Activated CD4-positive, alpha-beta T cell treated with anti-CD3 and anti-CD28 coated beads, Interleukin-2, amount 50 U/mL, for 1 hour (primary cell): Measurements from ENCODE around the gene PROKR1.
A peak's percentile ranks its signal among the peaks of the same experiment; 100 is the strongest.
"Not testable (repeated sequence)": the region's sequence is repeated elsewhere in the genome, so short reads cannot be mapped to it uniquely, and the experiment has no call there.

Experiments used
- DNase-seq: peaks from one replicate; pipeline ENCODE4 v3.0.0-alpha.2; 2020

The PROKR1 gene

GRCh38 chr2:68659081-68659480 lies 15.7 kb downstream of the PROKR1 start:
- DNase-seq = no peak

- no peak for DNase-seq
Observed at GRCh38 chr2:68660658-68661057, 17.3 kb downstream of the PROKR1 start.

- DNase-seq = no peak
Observed at GRCh38 chr2:68662466-68662865, 19.1 kb downstream of the PROKR1 start.

GRCh38 chr2:68663371-68664156 lies 20.2 kb downstream of the PROKR1 start:
- DNase-seq = no peak

- no peak for DNase-seq
Observed at GRCh38 chr2:68667371-68667770, 24.0 kb downstream of the PROKR1 start.

GRCh38 chr2:68669651-68670050 lies 26.3 kb downstream of the PROKR1 start:
- no peak for DNase-seq

GRCh38 chr2:68671961-68672360 lies 28.6 kb downstream of the PROKR1 start:
- DNase-seq = no peak

GRCh38 chr2:68673631-68674030 lies 30.3 kb downstream of the PROKR1 start:
- DNase-seq = no peak

GRCh38 chr2:68675470-68675869 lies 32.1 kb downstream of the PROKR1 start:
- DNase-seq = no peak

GRCh38 chr2:68677837-68678236 lies 34.5 kb downstream of the PROKR1 start:
- DNase-seq = not testable (repeated sequence)

GRCh38 chr2:68679166-68679916 lies 36.0 kb downstream of the PROKR1 start:
- peak; percentile 9 for DNase-seq

- DNase-seq = not testable (repeated sequence)
Observed at GRCh38 chr2:68679917-68680267, 36.5 kb downstream of the PROKR1 start.

GRCh38 chr2:68684197-68684596 lies 40.8 kb downstream of the PROKR1 start:
- no peak for DNase-seq

- DNase-seq = no peak
Observed at GRCh38 chr2:68686178-68686577, 42.8 kb downstream of the PROKR1 start.

- no peak for DNase-seq
Observed at GRCh38 chr2:68687018-68687417, 43.6 kb downstream of the PROKR1 start.

GRCh38 chr2:68689553-68690537 lies 46.5 kb downstream of the PROKR1 start:
- no peak for DNase-seq

- DNase-seq = no peak
Observed at GRCh38 chr2:68690851-68691250, 47.5 kb downstream of the PROKR1 start.

- DNase-seq = no peak
Observed at GRCh38 chr2:68692511-68692910, 49.1 kb downstream of the PROKR1 start.

GRCh38 chr2:68693951-68694350 lies 50.6 kb downstream of the PROKR1 start:
- no peak for DNase-seq

- no peak for DNase-seq
Observed at GRCh38 chr2:68695971-68696370, 52.6 kb downstream of the PROKR1 start.

GRCh38 chr2:68696554-68696953 lies 53.2 kb downstream of the PROKR1 start:
- DNase-seq = no peak

GRCh38 chr2:68698567-68699377 lies 55.4 kb downstream of the PROKR1 start:
- no peak for DNase-seq
